Measurements from ENCODE around the gene PIP5K1A. TPM values are rescaled to one million over a fixed set of nuclear protein-coding genes. Genes with fewer than 3 reads are reported as not detected.
A peak's percentile ranks its signal among the peaks of the same experiment; 100 is the strongest.

PIP5K1A gene
- total RNA-seq, 1 donor from 2014 or later = 59.7 TPM

GRCh38 chr1:151281225-151281968, 83.0 kb downstream of the PIP5K1A start:
- Histone ChIP-seq H3K4me3 (ENCODE audit: low read depth, low read length) (peak overlapping the region; percentile 79), H3K36me3 (ENCODE audit: control insufficient read depth, insufficient read depth, low read length) (no peaks in the 10 kb centered on the region), H3K27me3 (ENCODE audit: control insufficient read depth, insufficient read depth, low read length) (no peaks in the 10 kb centered on the region)
- peak; percentile 15 for TF ChIP-seq CTCF (IDR thresholded peaks at IDR 0.05; ENCODE audit: insufficient read depth, low read length, poor library complexity, severe bottlenecking)
- peak; percentile 77 for DNase-seq (ENCODE audit: low read depth)

- no peaks in the 10 kb centered on the region for H3K27me3 ChIP-seq (ENCODE audit: control insufficient read depth, insufficient read depth, low read length)
- DNase-seq (ENCODE audit: low read depth) = peak; percentile 99
- H3K4me3 ChIP-seq (ENCODE audit: low read depth, low read length) = peak within 1 kb of the TSS; percentile 79
- no peak for TF ChIP-seq CTCF (IDR thresholded peaks at IDR 0.05; ENCODE audit: insufficient read depth, low read length, poor library complexity, severe bottlenecking)
- H3K36me3 ChIP-seq (ENCODE audit: control insufficient read depth, insufficient read depth, low read length) = no peaks in the 10 kb centered on the region
Observed at GRCh38 chr1:151281969-151282882, 83.9 kb downstream of the PIP5K1A start, which contains the start of gene ZNF687. Gene ZNF687 (plus strand): TSS chr1:151282299. CDS start chr1:151286292, 3,993 bp downstream.

GRCh38 chr1:151282883-151283725, 84.8 kb downstream of the PIP5K1A start:
- no peaks in the 10 kb centered on the region for H3K27me3 ChIP-seq (ENCODE audit: control insufficient read depth, insufficient read depth, low read length)
- no peak for DNase-seq (ENCODE audit: low read depth)
- no peak for TF ChIP-seq CTCF (IDR thresholded peaks at IDR 0.05; ENCODE audit: insufficient read depth, low read length, poor library complexity, severe bottlenecking)
- H3K4me3 ChIP-seq (ENCODE audit: low read depth, low read length) = peak overlapping the region; percentile 72
- no peaks in the 10 kb centered on the region for H3K36me3 ChIP-seq (ENCODE audit: control insufficient read depth, insufficient read depth, low read length)

- H3K4me3 ChIP-seq (ENCODE audit: low read depth, low read length) = no peak overlapping the region
- no peak for TF ChIP-seq CTCF (IDR thresholded peaks at IDR 0.05; ENCODE audit: insufficient read depth, low read length, poor library complexity, severe bottlenecking)
Observed at GRCh38 chr1:151284013-151284577, 85.7 kb downstream of the PIP5K1A start.

GRCh38 chr1:151286619-151287340, 88.4 kb downstream of the PIP5K1A start:
- Histone ChIP-seq H3K4me3 (ENCODE audit: low read depth, low read length) (no peak overlapping the region), H3K27me3 (ENCODE audit: control insufficient read depth, insufficient read depth, low read length) (no peaks in the 10 kb centered on the region), H3K36me3 (ENCODE audit: control insufficient read depth, insufficient read depth, low read length) (peaks cover 2% of the 10 kb centered on the region)
- DNase-seq (ENCODE audit: low read depth) = no peak
- no peak for TF ChIP-seq CTCF (IDR thresholded peaks at IDR 0.05; ENCODE audit: insufficient read depth, low read length, poor library complexity, severe bottlenecking)

More at GRCh38 chr1:151284013-151284577, 85.7 kb downstream of the PIP5K1A start:
- Histone ChIP-seq H3K27me3 (ENCODE audit: control insufficient read depth, insufficient read depth, low read length) (no peaks in the 10 kb centered on the region), H3K36me3 (ENCODE audit: control insufficient read depth, insufficient read depth, low read length) (no peaks in the 10 kb centered on the region)
- DNase-seq (ENCODE audit: low read depth) = no peak
